IMR-90 (cell line): ENCODE data around the gene FOXO3. TPM values are rescaled to one million over a fixed set of nuclear protein-coding genes. Genes with fewer than 3 reads are reported as not detected.

Experiments used
- ATAC-seq: fragments of 200-7000 bp; cut with Tn5 transposase; 2 replicates; pipeline ENCODE4 v1.9.1; 2020; ENCODE audit warnings: low read depth, mild to moderate bottlenecking, moderate library complexity
- BruUV-seq: library from RNA; stranded (reverse); fragments of 400-500 nt; replicated peaks from 2 replicates; lab custom pipeline; 2021; lab: Mats Ljungman, UMichigan
- CTCF ChIA-PET: fragments of 300-600 bp; formaldehyde crosslinking; extraction: SDS; loops from one replicate; lab custom pipeline; 2021; ENCODE audit warnings: antibody characterized with exemption; lab: Yijun Ruan, JAX
- POLR2A ChIA-PET: fragments of 300-600 bp; sonication (Branson Sonifier 250); formaldehyde crosslinking; loops from one replicate; lab custom pipeline; 2022; ENCODE audit warnings: antibody characterized with exemption; ENCODE audit not compliant: unreplicated experiment; lab: Charles Lee
- DNase-seq: peaks from one replicate; pipeline ENCODE4 v3.0.0; 2013
- H2AFZ ChIP-seq: replicated peaks from 2 replicates; pipeline ENCODE3; 2013; ENCODE audit warnings: low read length, mild to moderate bottlenecking; ENCODE audit not compliant: poor library complexity
- H2AK5ac ChIP-seq: 2 replicates; pipeline ENCODE4 v1.6.1; 2013; ENCODE audit warnings: low read depth, low read length, inconsistent platforms
- H2AK9ac ChIP-seq: replicated peaks from 2 replicates; pipeline ENCODE3; 2013; ENCODE audit warnings: mild to moderate bottlenecking, low read depth, low read length, moderate library complexity; ENCODE audit not compliant: poor library complexity
- H2BK120ac ChIP-seq: 2 replicates; pipeline ENCODE4 v1.6.1; 2013; ENCODE audit warnings: low read depth, low read length, inconsistent platforms
- H2BK15ac ChIP-seq: 3 replicates; pipeline ENCODE4 v1.6.1; 2013; ENCODE audit warnings: low read depth, low read length, inconsistent platforms
- H2BK20ac ChIP-seq: 2 replicates; pipeline ENCODE4 v1.6.1; 2013; ENCODE audit warnings: low read depth, mild to moderate bottlenecking, inconsistent platforms, low read length, moderate library complexity
- H2BK5ac ChIP-seq: 2 replicates; pipeline ENCODE4 v1.6.1; 2013; ENCODE audit warnings: mild to moderate bottlenecking, low read depth, low read length, inconsistent platforms; ENCODE audit not compliant: poor library complexity, severe bottlenecking
- H3K14ac ChIP-seq: replicated peaks from 2 replicates; pipeline ENCODE4 v1.6.1; 2013; ENCODE audit warnings: low read depth, low read length, inconsistent platforms
- H3K18ac ChIP-seq: 2 replicates; pipeline ENCODE4 v1.6.1; 2013; ENCODE audit warnings: low read depth, low read length, control low read depth
- H3K23ac ChIP-seq: 2 replicates; pipeline ENCODE4 v1.6.1; 2013; ENCODE audit warnings: low read depth, low read length, inconsistent platforms
- H3K27ac ChIP-seq: 2 replicates; pipeline ENCODE4 v1.5.1; 2013; ENCODE audit warnings: mild to moderate bottlenecking, control low read depth, low read length; ENCODE audit not compliant: insufficient read depth
- H3K27me3 ChIP-seq: 2 replicates; pipeline ENCODE4 v1.6.1; 2013; ENCODE audit warnings: low read length; ENCODE audit not compliant: control insufficient read depth, insufficient read depth
- H3K36me3 ChIP-seq: 2 replicates; pipeline ENCODE4 v1.6.1; 2013; ENCODE audit warnings: low read length, mixed read lengths; ENCODE audit not compliant: control insufficient read depth, insufficient read depth
- H3K4ac ChIP-seq: 2 replicates; pipeline ENCODE4 v1.6.1; 2013; ENCODE audit warnings: low read depth, low read length, inconsistent platforms
- H3K4me1 ChIP-seq: 2 replicates; pipeline ENCODE4 v1.6.1; 2013; ENCODE audit warnings: low read length, mixed read lengths; ENCODE audit not compliant: control insufficient read depth, insufficient read depth
- H3K4me2 ChIP-seq: 2 replicates; pipeline ENCODE4 v1.6.1; 2013; ENCODE audit warnings: low read depth, mild to moderate bottlenecking, control low read depth, low read length, moderate library complexity
- H3K4me3 ChIP-seq: 2 replicates; pipeline ENCODE4 v1.5.1; 2013; ENCODE audit warnings: low read depth, mild to moderate bottlenecking, control low read depth, low read length, moderate library complexity; ENCODE audit not compliant: insufficient read depth
- H3K56ac ChIP-seq: 2 replicates; pipeline ENCODE4 v1.6.1; 2013; ENCODE audit warnings: low read length, inconsistent platforms; ENCODE audit not compliant: insufficient read depth; ENCODE audit errors: extremely low read depth
- H3K79me1 ChIP-seq, 2 experiments: 2 replicates each; pipeline ENCODE4 v1.6.1; 2013; ENCODE audit warnings: low read length in 2 of 2, inconsistent platforms in 1 of 2, low read depth in 1 of 2
- H3K9ac ChIP-seq: 2 replicates; pipeline ENCODE4 v1.6.1; 2013; ENCODE audit warnings: low read depth, low read length, control low read depth
- H3K9me1 ChIP-seq: 2 replicates; pipeline ENCODE4 v1.6.1; 2013; ENCODE audit warnings: low read length, inconsistent platforms; ENCODE audit not compliant: insufficient read depth
- H3K9me3 ChIP-seq: 2 replicates; pipeline ENCODE4 v1.6.1; 2013; ENCODE audit warnings: low read length; ENCODE audit not compliant: control insufficient read depth, insufficient read depth
- H4K20me1 ChIP-seq: 2 replicates; pipeline ENCODE4 v1.6.1; 2013; ENCODE audit warnings: low read length, inconsistent platforms; ENCODE audit not compliant: insufficient read depth
- H4K5ac ChIP-seq: 2 replicates; pipeline ENCODE4 v1.6.1; 2013; ENCODE audit warnings: mild to moderate bottlenecking, low read depth, low read length, control low read depth
- H4K8ac ChIP-seq, 2 experiments: 2 replicates each; pipeline ENCODE4 v1.6.1; 2013; ENCODE audit warnings: low read depth in 2 of 2, low read length in 2 of 2, control low read depth in 1 of 2, inconsistent platforms in 1 of 2
- H4K91ac ChIP-seq: 2 replicates; pipeline ENCODE4 v1.6.1; 2013; ENCODE audit warnings: low read depth, low read length, inconsistent platforms; ENCODE audit not compliant: insufficient read depth
- BHLHE40 ChIP-seq: fragments of 150-350 bp; IDR thresholded peaks from 2 replicates; pipeline ENCODE4 v1.6.1; 2016; ENCODE audit warnings: mild to moderate bottlenecking, low read depth, low read length
- CEBPB ChIP-seq: IDR thresholded peaks from 2 replicates; pipeline ENCODE4 v1.6.1; 2012; ENCODE audit warnings: low read depth, low read length, improper control_type of control experiment
- FOS ChIP-seq: fragments of 150-350 bp; IDR thresholded peaks from 2 replicates; pipeline ENCODE4 v1.6.1; 2016; ENCODE audit warnings: low read depth, low read length
- MAFK ChIP-seq: IDR thresholded peaks from 2 replicates; pipeline ENCODE4 v1.6.1; 2012; ENCODE audit warnings: low read depth, low read length, improper control_type of control experiment
- MAZ ChIP-seq: IDR thresholded peaks from 2 replicates; pipeline ENCODE4 v1.6.1; 2012; ENCODE audit warnings: low read depth, mild to moderate bottlenecking, low read length, improper control_type of control experiment, moderate library complexity, borderline replicate concordance
- MXI1 ChIP-seq: IDR thresholded peaks from 2 replicates; pipeline ENCODE4 v1.6.1; 2012; ENCODE audit warnings: low read depth, mild to moderate bottlenecking, low read length, moderate library complexity, borderline replicate concordance
- NFE2L2 ChIP-seq: fragments of 150-350 bp; IDR thresholded peaks from 2 replicates; pipeline ENCODE4 v1.6.1; 2016; ENCODE audit warnings: low read depth, mild to moderate bottlenecking, low read length
- POLR2A ChIP-seq: IDR thresholded peaks from 2 replicates; pipeline ENCODE4 v1.6.1; 2012; ENCODE audit warnings: mild to moderate bottlenecking, low read depth, low read length
- RAD21 ChIP-seq: IDR thresholded peaks from 2 replicates; pipeline ENCODE4 v1.6.1; 2012; ENCODE audit warnings: low read length, improper control_type of control experiment
- RCOR1 ChIP-seq: IDR thresholded peaks from 2 replicates; pipeline ENCODE4 v1.6.1; 2012; ENCODE audit warnings: mild to moderate bottlenecking, low read length, improper control_type of control experiment; ENCODE audit not compliant: insufficient replicate concordance
- RFX5 ChIP-seq: IDR thresholded peaks from 2 replicates; pipeline ENCODE4 v1.8.0; 2012; ENCODE audit warnings: low read depth, mild to moderate bottlenecking, low read length, moderate library complexity
- SMC3 ChIP-seq: fragments of 150-350 bp; IDR thresholded peaks from 2 replicates; pipeline ENCODE4 v1.6.1; 2016; ENCODE audit warnings: low read depth, mild to moderate bottlenecking, antibody characterized with exemption, low read length, moderate library complexity
- WGBS, 2 experiments: methylation state at CpG; one replicate each; pipeline versions ENCODE4 v1.1.5 to v1.1.7; 2013; ENCODE audit warnings: missing lambda C conversion rate in 2 of 2; ENCODE audit not compliant: insufficient read length in 1 of 2; ENCODE audit errors: extremely low coverage in 2 of 2; 5-methylcytosine and 5-hydroxymethylcytosine counted together
- dilution Hi-C: fragments of 300-500 bp; cut with HindIII; formaldehyde crosslinking; loops from one replicate; pipeline ENCODE4 v1.14.3; 2018; ENCODE audit warnings: low sequenced_read_pairs; ENCODE audit not compliant: unreplicated experiment
- in situ Hi-C: fragments of 300-500 bp; cut with MboI; formaldehyde crosslinking; loops from 3 replicates; pipeline ENCODE4 v1.14.3; 2019; ENCODE audit warnings: low sequenced_read_pairs, inconsistent platforms, mixed read lengths
- intact Hi-C: fragments of 100-400 bp; cut with micrococcal nuclease; formaldehyde crosslinking; loops from 2 replicates; pipeline ENCODE4 v1.10.0; 2022
- polyA plus RNA-seq, 3 experiments: library from polyadenylated mRNA; depleted of rRNA; stranded (reverse); fragments of >200 nt; gene quantifications; 2 replicates each; pipeline ENCODE4 v1.2.3, GENCODE V29; 2012; ENCODE audit warnings: low replicate concordance in 1 of 3
- total RNA-seq: library from RNA; depleted of rRNA; stranded (reverse); fragments of >200 nt; gene quantifications from 2 replicates; pipeline ENCODE4 v1.2.3, GENCODE V29; 2012
- TF ChIP-seq, protein P1 (sequence below): fragments of 150-350 bp; IDR thresholded peaks from 2 replicates; pipeline ENCODE4 v1.6.1; 2016; ENCODE audit warnings: low read depth, mild to moderate bottlenecking, low read length, moderate library complexity, borderline replicate concordance
- TF ChIP-seq, protein P2 (sequence below): conservative IDR thresholded peaks from 2 replicates; pipeline ENCODE4 v1.5.1; 2012; ENCODE audit warnings: mild to moderate bottlenecking, low read depth, low read length, improper control_type of control experiment
- TF ChIP-seq, protein P3 (sequence below): fragments of 150-350 bp; IDR thresholded peaks from 2 replicates; pipeline ENCODE4 v1.6.1; 2017; ENCODE audit warnings: mild to moderate bottlenecking, antibody characterized with exemption, low read length, low read depth

The FOXO3 gene
- total and polyA plus RNA-seq, 2 of the 4 experiments (the other 2 are of a cell fraction): 17.5 to 38.7 TPM

DNA sequence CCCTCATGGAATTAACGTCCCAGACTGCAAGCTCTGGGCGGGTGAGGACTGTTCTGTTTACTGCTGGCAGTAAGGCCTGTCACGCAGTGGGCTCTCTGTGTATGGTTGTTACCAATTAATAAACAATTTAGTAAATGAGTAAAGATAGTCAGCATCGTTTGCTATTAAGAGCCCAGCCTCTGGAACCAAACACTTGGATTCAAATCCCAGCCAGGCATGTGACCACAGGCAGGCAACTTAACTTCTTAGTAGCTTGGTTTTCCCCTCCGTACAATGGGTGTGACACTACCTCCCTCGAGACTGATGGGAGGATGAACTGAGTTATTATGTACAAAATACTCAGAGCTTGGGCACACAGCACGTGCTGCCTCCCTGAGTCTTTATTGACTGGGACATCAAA is 149.8 kb downstream of the FOXO3 start:
- H3K9ac ChIP-seq: no peak overlapping the region
- no peaks in the 10 kb centered on the region for H3K36me3 ChIP-seq
- peaks cover 8% of the 10 kb centered on the region for H3K4me1 ChIP-seq
- H3K18ac ChIP-seq: no peak overlapping the region
- no peak for DNase-seq
- H4K8ac ChIP-seq: no peak overlapping the region
- ChIA-PET POLR2A (no interaction called here), CTCF (interaction anchor here (0.5 to 0.6 kb wide), 2 partner anchors 70 to 448 kb away, joined by 3 to 7 read pairs; no protein-coding TSS in a partner anchor)
- no peak overlapping the region for H4K5ac ChIP-seq
- H2AK5ac ChIP-seq: no peak overlapping the region
- H4K20me1 ChIP-seq: no peaks in the 10 kb centered on the region
- H3K4ac ChIP-seq: no peak overlapping the region
- no peaks in the 10 kb centered on the region; the same call in 1 of the 2 replicates for H3K9me3 ChIP-seq
- ATAC-seq: no peak
- peaks cover 12% of the 10 kb centered on the region; the same call in 1 of the 2 replicates for H3K9me1 ChIP-seq
- no peak overlapping the region for H3K14ac ChIP-seq
- H2AK9ac ChIP-seq: no peak overlapping the region
- in situ Hi-C loops (no loop called here), dilution Hi-C loops (no loop called here), intact Hi-C loops (no loop called here)
- no peak overlapping the region for H3K56ac ChIP-seq
- no peak overlapping the region for H2BK15ac ChIP-seq
- no peak overlapping the region for H3K23ac ChIP-seq
- no peak overlapping the region for H3K4me3 ChIP-seq
- no peak overlapping the region for H3K27ac ChIP-seq
- no peak overlapping the region for H4K91ac ChIP-seq
- WGBS, 2 experiments: 0% methylated on average over 1 of the region's 7 CpGs; no CpG with 5 or more reads in 1 of the 2 experiments
- no peak overlapping the region for H2BK5ac ChIP-seq
- BruUV-seq: no TSS peak
- no peak overlapping the region for H3K4me2 ChIP-seq
- no peaks in the 10 kb centered on the region for H3K79me1 ChIP-seq
- no peak overlapping the region for H2BK120ac ChIP-seq
- TF ChIP-seq, protein P1, sequence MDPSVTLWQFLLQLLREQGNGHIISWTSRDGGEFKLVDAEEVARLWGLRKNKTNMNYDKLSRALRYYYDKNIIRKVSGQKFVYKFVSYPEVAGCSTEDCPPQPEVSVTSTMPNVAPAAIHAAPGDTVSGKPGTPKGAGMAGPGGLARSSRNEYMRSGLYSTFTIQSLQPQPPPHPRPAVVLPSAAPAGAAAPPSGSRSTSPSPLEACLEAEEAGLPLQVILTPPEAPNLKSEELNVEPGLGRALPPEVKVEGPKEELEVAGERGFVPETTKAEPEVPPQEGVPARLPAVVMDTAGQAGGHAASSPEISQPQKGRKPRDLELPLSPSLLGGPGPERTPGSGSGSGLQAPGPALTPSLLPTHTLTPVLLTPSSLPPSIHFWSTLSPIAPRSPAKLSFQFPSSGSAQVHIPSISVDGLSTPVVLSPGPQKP: no peak
- TF ChIP-seq FOS (no peak), SMC3 (no peak), MXI1 (no peak), BHLHE40 (no peak), NFE2L2 (no peak), POLR2A (no peak), CEBPB (no peak), RAD21 (no peak), RFX5 (no peak), RCOR1 (no peak), MAZ (no peak), MAFK (no peak)
- TF ChIP-seq, protein P2, sequence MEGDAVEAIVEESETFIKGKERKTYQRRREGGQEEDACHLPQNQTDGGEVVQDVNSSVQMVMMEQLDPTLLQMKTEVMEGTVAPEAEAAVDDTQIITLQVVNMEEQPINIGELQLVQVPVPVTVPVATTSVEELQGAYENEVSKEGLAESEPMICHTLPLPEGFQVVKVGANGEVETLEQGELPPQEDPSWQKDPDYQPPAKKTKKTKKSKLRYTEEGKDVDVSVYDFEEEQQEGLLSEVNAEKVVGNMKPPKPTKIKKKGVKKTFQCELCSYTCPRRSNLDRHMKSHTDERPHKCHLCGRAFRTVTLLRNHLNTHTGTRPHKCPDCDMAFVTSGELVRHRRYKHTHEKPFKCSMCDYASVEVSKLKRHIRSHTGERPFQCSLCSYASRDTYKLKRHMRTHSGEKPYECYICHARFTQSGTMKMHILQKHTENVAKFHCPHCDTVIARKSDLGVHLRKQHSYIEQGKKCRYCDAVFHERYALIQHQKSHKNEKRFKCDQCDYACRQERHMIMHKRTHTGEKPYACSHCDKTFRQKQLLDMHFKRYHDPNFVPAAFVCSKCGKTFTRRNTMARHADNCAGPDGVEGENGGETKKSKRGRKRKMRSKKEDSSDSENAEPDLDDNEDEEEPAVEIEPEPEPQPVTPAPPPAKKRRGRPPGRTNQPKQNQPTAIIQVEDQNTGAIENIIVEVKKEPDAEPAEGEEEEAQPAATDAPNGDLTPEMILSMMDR: no peak
- TF ChIP-seq, protein P3, sequence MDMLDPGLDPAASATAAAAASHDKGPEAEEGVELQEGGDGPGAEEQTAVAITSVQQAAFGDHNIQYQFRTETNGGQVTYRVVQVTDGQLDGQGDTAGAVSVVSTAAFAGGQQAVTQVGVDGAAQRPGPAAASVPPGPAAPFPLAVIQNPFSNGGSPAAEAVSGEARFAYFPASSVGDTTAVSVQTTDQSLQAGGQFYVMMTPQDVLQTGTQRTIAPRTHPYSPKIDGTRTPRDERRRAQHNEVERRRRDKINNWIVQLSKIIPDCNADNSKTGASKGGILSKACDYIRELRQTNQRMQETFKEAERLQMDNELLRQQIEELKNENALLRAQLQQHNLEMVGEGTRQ: no peak
- no peaks in the 10 kb centered on the region for H3K27me3 ChIP-seq
- no peak overlapping the region for H2AFZ ChIP-seq
- no peak overlapping the region for H2BK20ac ChIP-seq
